GM23338 (cell line): ENCODE results near the gene ITIH3. TPM values are rescaled to one million over a fixed set of nuclear protein-coding genes. Genes with fewer than 3 reads are reported as not detected.

Experiments used
- ATAC-seq: fragments of 200-7000 bp; cut with Tn5 transposase; 3 replicates; pipeline ENCODE4 v1.9.1; 2020
- DNase-seq: peaks from one replicate; pipeline ENCODE4 v3.0.0-alpha.2; 2015; ENCODE audit warnings: low spot score
- H2AFZ ChIP-seq: fragments of 200-600 bp; sonication (generic); 2 replicates; pipeline ENCODE4 v1.8.0; 2016; ENCODE audit warnings: antibody characterized with exemption, mild to moderate bottlenecking, moderate library complexity
- H3F3A ChIP-seq: fragments of 200-600 bp; sonication (generic); replicated peaks from 2 replicates; pipeline ENCODE4 v1.8.0; 2017; ENCODE audit warnings: antibody characterized with exemption, mixed run types, low read depth
- H3K27ac ChIP-seq: fragments of 200-600 bp; sonication (generic); 2 replicates; pipeline ENCODE4 v1.6.1; 2016; ENCODE audit warnings: low read depth
- H3K27me3 ChIP-seq: fragments of 200-600 bp; sonication (generic); 2 replicates; pipeline ENCODE4 v1.8.0; 2016; ENCODE audit warnings: mild to moderate bottlenecking, mixed run types, moderate library complexity; ENCODE audit not compliant: insufficient read depth
- H3K36me3 ChIP-seq: fragments of 200-600 bp; sonication (generic); 2 replicates; pipeline ENCODE4 v1.8.0; 2016; ENCODE audit warnings: mild to moderate bottlenecking; ENCODE audit not compliant: insufficient read depth
- H3K4me1 ChIP-seq: fragments of 200-600 bp; sonication (generic); 2 replicates; pipeline ENCODE4 v1.8.0; 2016; ENCODE audit warnings: mild to moderate bottlenecking, moderate library complexity; ENCODE audit not compliant: insufficient read depth
- H3K4me2 ChIP-seq: fragments of 200-600 bp; sonication (generic); 2 replicates; pipeline ENCODE4 v1.7.1; 2017; ENCODE audit warnings: mixed run types
- H3K4me3 ChIP-seq: fragments of 200-600 bp; sonication (generic); 2 replicates; pipeline ENCODE4 v1.6.1; 2016; ENCODE audit warnings: mixed run types
- H3K79me2 ChIP-seq: fragments of 200-600 bp; sonication (generic); replicated peaks from 2 replicates; pipeline ENCODE4 v1.8.0; 2017; ENCODE audit warnings: mild to moderate bottlenecking; ENCODE audit not compliant: insufficient read depth
- H3K9me2 ChIP-seq: fragments of 200-600 bp; sonication (generic); 2 replicates; pipeline ENCODE4 v1.8.0; 2017; ENCODE audit not compliant: insufficient read depth
- H4K20me1 ChIP-seq: fragments of 200-600 bp; sonication (generic); replicated peaks from 2 replicates; pipeline ENCODE4 v1.8.0; 2017; ENCODE audit warnings: mild to moderate bottlenecking; ENCODE audit not compliant: insufficient read depth
- H3K27ac Mint-ChIP-seq: 2 replicates; pipeline ENCODE4 v1.8.0; 2020; ENCODE audit warnings: inconsistent platforms, mild to moderate bottlenecking, moderate library complexity, mixed read lengths
- H3K27me3 Mint-ChIP-seq: 3 replicates; pipeline ENCODE4 v1.8.0; 2022; ENCODE audit warnings: low read depth, mild to moderate bottlenecking, moderate library complexity, mixed read lengths, inconsistent platforms; ENCODE audit not compliant: insufficient read depth, poor library complexity
- H3K36me3 Mint-ChIP-seq: 3 replicates; pipeline ENCODE4 v1.8.0; 2021; ENCODE audit warnings: low read depth, mild to moderate bottlenecking, inconsistent platforms, moderate library complexity, mixed read lengths
- H3K4me1 Mint-ChIP-seq: 3 replicates; pipeline ENCODE4 v1.8.0; 2020; ENCODE audit warnings: mild to moderate bottlenecking, inconsistent platforms, mixed read lengths
- H3K4me3 Mint-ChIP-seq: 3 replicates; pipeline ENCODE4 v1.8.0; 2021; ENCODE audit warnings: moderate library complexity, mild to moderate bottlenecking, inconsistent platforms, mixed read lengths
- H3K9me3 Mint-ChIP-seq: 3 replicates; pipeline ENCODE4 v1.8.0; 2020; ENCODE audit warnings: moderate library complexity, mild to moderate bottlenecking, inconsistent platforms, mixed read lengths
- CREB1 ChIP-seq: fragments of 250-450 bp; sonication (Bioruptor Pico); IDR thresholded peaks from 2 replicates; pipeline ENCODE4 v1.5.0; 2020; ENCODE audit warnings: low read depth, mild to moderate bottlenecking, moderate library complexity
- CTCF ChIP-seq, 2 experiments: fragments of 200-600 bp in 1 of 2; sonication (generic) in 1 of 2; conservative IDR thresholded peaks; 2 replicates each; pipeline versions ENCODE4 v1.5.1 to v1.6.1; 2016 to 2017; ENCODE audit warnings: antibody characterized with exemption in 2 of 2, low read depth in 2 of 2, mild to moderate bottlenecking in 2 of 2, moderate library complexity in 1 of 2
- ETS1 ChIP-seq: IDR thresholded peaks from 2 replicates; pipeline ENCODE4 v1.6.1; 2016; ENCODE audit warnings: antibody characterized with exemption
- EZH2 ChIP-seq: fragments of 200-600 bp; sonication (generic); IDR thresholded peaks from one replicate; pipeline ENCODE4 v1.8.0; 2017; ENCODE audit warnings: antibody characterized with exemption, mild to moderate bottlenecking, low read depth; ENCODE audit not compliant: unreplicated experiment
- EZH2phosphoT487 ChIP-seq: fragments of 200-600 bp; sonication (generic); IDR thresholded peaks from one replicate; pipeline ENCODE4 v1.8.1; 2018; ENCODE audit warnings: antibody characterized with exemption; ENCODE audit not compliant: unreplicated experiment
- JUNB ChIP-seq: IDR thresholded peaks from one replicate; pipeline ENCODE4 v1.6.1; 2016; ENCODE audit warnings: antibody characterized with exemption; ENCODE audit not compliant: unreplicated experiment
- NANOG ChIP-seq: IDR thresholded peaks from 2 replicates; pipeline ENCODE4 v1.6.1; 2016; ENCODE audit warnings: antibody characterized with exemption, borderline replicate concordance
- POLR2AphosphoS5 ChIP-seq: IDR thresholded peaks from 2 replicates; pipeline ENCODE4 v1.6.1; 2016; ENCODE audit warnings: antibody characterized with exemption, low read depth
- REST ChIP-seq: IDR thresholded peaks from one replicate; pipeline ENCODE4 v1.6.1; 2018; ENCODE audit warnings: antibody characterized with exemption; ENCODE audit not compliant: unreplicated experiment
- STAT1 ChIP-seq: IDR thresholded peaks from one replicate; pipeline ENCODE4 v1.6.1; 2016; ENCODE audit warnings: antibody characterized with exemption; ENCODE audit not compliant: unreplicated experiment
- ZNF114 ChIP-seq: fragments of 250-450 bp; sonication (Bioruptor Pico); IDR thresholded peaks from 2 replicates; pipeline ENCODE4 v1.5.0; 2020; ENCODE audit warnings: mild to moderate bottlenecking, moderate library complexity
- ZNF331 ChIP-seq: fragments of 250-450 bp; sonication (Bioruptor Pico); IDR thresholded peaks from 2 replicates; pipeline ENCODE4 v1.5.0; 2020; ENCODE audit warnings: low read depth, mild to moderate bottlenecking, moderate library complexity
- polyA plus RNA-seq: library from polyadenylated mRNA; unstranded; fragments of >200 nt; fragmentation: Nextera tagmentation; extraction: Ambion mirVana; gene quantifications from 2 replicates; pipeline ENCODE4 v1.2.1, GENCODE V29; 2016
- total RNA-seq: library from RNA; depleted of rRNA; stranded (reverse); fragments of >200 nt; shearing (Covaris generic); gene quantifications from 2 replicates; pipeline ENCODE4 v1.2.3, GENCODE V29; 2014

The ITIH3 gene
- total and polyA plus RNA-seq, 2 experiments from 2014 or later = not detected

- TF ChIP-seq CTCF (conservative IDR thresholded peaks at IDR 0.05; ENCODE audit: low read depth in 2 of 2) = no peak
- no peak for TF ChIP-seq EZH2
- no peak for TF ChIP-seq EZH2phosphoT487
- TF ChIP-seq ZNF331 (CRISPR knock-in tag) = no peak
- no peak for TF ChIP-seq CREB1 (CRISPR knock-in tag)
- TF ChIP-seq ETS1 = no peak
These were observed 27.8 kb downstream of the ITIH3 start (continued) for GRCh38 chr3:52822363-52822762.

GRCh38 chr3:52824037-52824436 is 29.4 kb downstream of the ITIH3 start:
- peaks cover 7% of the 10 kb centered on the region; the same call in 1 of the 2 replicates for H3K4me1 ChIP-seq
- Mint-ChIP-seq H3K4me3 (no peak overlapping the region), H3K27ac (no peak overlapping the region), H3K9me3 (no peaks in the 10 kb centered on the region; the same call in 1 of the 3 replicates), H3K36me3 (peaks cover 4% of the 10 kb centered on the region; the same call in 1 of the 3 replicates), H3K4me1 (peaks cover 17% of the 10 kb centered on the region), H3K27me3 (peaks cover 14% of the 10 kb centered on the region)
- H2AFZ ChIP-seq = no peak overlapping the region
- no peak overlapping the region for H3K4me2 ChIP-seq
- no peak for DNase-seq
- no peaks in the 10 kb centered on the region for H4K20me1 ChIP-seq
- H3K79me2 ChIP-seq = no peaks in the 10 kb centered on the region
- no peaks in the 10 kb centered on the region for H3K36me3 ChIP-seq
- no peaks in the 10 kb centered on the region for H3K9me2 ChIP-seq
- no peak for ATAC-seq
- H3F3A ChIP-seq = no peaks in the 10 kb centered on the region
- no peak overlapping the region for H3K27ac ChIP-seq
- no peaks in the 10 kb centered on the region for H3K27me3 ChIP-seq
- H3K4me3 ChIP-seq = no peak overlapping the region
- no peak for TF ChIP-seq CREB1 (CRISPR knock-in tag)
- TF ChIP-seq EZH2phosphoT487 = no peak
- TF ChIP-seq CTCF (conservative IDR thresholded peaks at IDR 0.05; ENCODE audit: low read depth in 2 of 2) = no peak
- TF ChIP-seq ETS1 = no peak
- no peak for TF ChIP-seq EZH2
- TF ChIP-seq REST = no peak
- TF ChIP-seq STAT1 = no peak
- no peak for TF ChIP-seq POLR2AphosphoS5
- TF ChIP-seq NANOG = no peak
- no peak for TF ChIP-seq ZNF114 (CRISPR knock-in tag)
- TF ChIP-seq JUNB = no peak
